Activated T-cell treated with anti-CD3 and anti-CD28 coated beads for 24 hours (primary cell): ENCODE results near the gene SAXO2.
"Not testable (repeated sequence)": the region's sequence is repeated elsewhere in the genome, so short reads cannot be mapped to it uniquely, and the experiment has no call there.

ENCODE experiments used
- DNase-seq: peaks from one replicate; pipeline ENCODE4 v3.0.0-alpha.2; 2020; ENCODE audit warnings: low read depth

Gene SAXO2

DNA sequence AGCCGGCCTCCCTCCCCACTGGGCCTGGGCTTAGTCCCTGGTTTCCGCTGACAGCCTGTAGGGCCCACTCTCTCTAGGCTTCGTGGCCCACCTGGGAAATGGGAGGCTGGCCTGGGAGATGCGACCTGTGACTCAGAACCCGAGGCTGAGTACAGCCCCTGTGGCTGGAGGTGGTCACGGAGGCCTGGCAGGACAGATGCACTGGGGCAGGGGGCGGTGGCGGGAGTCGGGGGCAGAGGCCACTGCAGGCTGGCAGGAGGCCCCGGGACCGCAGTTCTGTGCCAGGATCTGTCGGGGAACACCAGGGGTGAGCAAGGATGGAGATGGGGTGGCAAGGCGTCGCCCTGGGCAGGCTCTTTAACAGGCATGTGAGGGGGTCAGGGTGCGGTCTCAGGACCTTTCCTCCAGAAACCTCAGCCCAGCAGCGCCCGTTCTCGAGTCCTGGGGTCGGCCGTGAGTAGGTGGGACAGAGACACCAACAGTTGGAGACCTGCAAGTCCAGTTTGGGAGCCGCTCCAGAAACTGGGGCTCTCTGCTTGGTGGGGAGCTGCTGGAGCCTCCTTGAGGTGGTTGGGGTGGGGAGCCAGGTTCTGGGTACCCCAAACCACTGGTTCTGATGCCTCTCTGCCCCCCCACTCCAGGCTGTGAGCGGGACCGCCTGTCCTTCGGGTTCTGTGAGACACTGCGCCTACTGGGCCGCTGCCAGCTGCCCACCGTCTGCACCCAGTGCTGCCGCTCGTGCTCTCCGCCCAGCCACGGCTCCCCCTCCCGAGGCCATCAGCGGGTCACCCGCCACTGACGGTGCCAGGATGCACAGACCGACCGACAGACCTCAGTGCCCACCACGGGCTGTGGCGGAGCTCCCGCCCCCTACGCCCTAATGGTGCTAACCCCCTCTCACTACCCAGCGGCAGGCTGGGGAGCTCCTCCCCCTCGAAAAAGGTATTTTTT lies 71.3 kb downstream of the SAXO2 start:
- DNase-seq: not testable (repeated sequence)
